HG03060 (cell line): ENCODE measurements around the gene DZIP3.
"Not testable (repeated sequence)": the region's sequence is repeated elsewhere in the genome, so short reads cannot be mapped to it uniquely, and the experiment has no call there.

ENCODE experiments used
- ATAC-seq: cut with Tn5 transposase; IDR thresholded peaks from one replicate; pipeline ENCODE4 v1.9.1; 2021; ENCODE audit warnings: low read depth, moderate number of reproducible peaks; ENCODE audit not compliant: unreplicated experiment

DZIP3 gene

GRCh38 chr3:108677811-108678210 lies 88.3 kb downstream of the DZIP3 start:
- no peak for ATAC-seq

GRCh38 chr3:108692286-108692685 lies 102.8 kb downstream of the DZIP3 start:
- not testable (repeated sequence) for ATAC-seq

- ATAC-seq, result no peak
Measured at GRCh38 chr3:108698461-108698860, 108.9 kb downstream of the DZIP3 start.

GRCh38 chr3:108705045-108705444 lies 115.5 kb downstream of the DZIP3 start:
- ATAC-seq, result no peak

- ATAC-seq, result no peak
Measured at GRCh38 chr3:108713009-108713516, 123.5 kb downstream of the DZIP3 start.

- ATAC-seq, result no peak
Measured at GRCh38 chr3:108713816-108714215, 124.3 kb downstream of the DZIP3 start.

- ATAC-seq, result no peak
Measured at GRCh38 chr3:108718454-108718853, 128.9 kb downstream of the DZIP3 start.

- no peak for ATAC-seq
Measured at GRCh38 chr3:108719178-108719806, 129.8 kb downstream of the DZIP3 start.

GRCh38 chr3:108722724-108723123 lies 133.2 kb downstream of the DZIP3 start:
- no peak for ATAC-seq

- ATAC-seq, result no peak
Measured at GRCh38 chr3:108724101-108724500, 134.6 kb downstream of the DZIP3 start.

- no peak for ATAC-seq
Measured at GRCh38 chr3:108728105-108728504, 138.6 kb downstream of the DZIP3 start.

GRCh38 chr3:108728934-108729333 lies 139.4 kb downstream of the DZIP3 start:
- ATAC-seq, result no peak

- no peak for ATAC-seq
Measured at GRCh38 chr3:108736821-108737220, 147.3 kb downstream of the DZIP3 start.

GRCh38 chr3:108742929-108743328 lies 153.4 kb downstream of the DZIP3 start:
- no peak for ATAC-seq
